Measurements from ENCODE around the gene ERVFRD-1. TPM values are rescaled to one million over a fixed set of nuclear protein-coding genes. Genes with fewer than 3 reads are reported as not detected.

The ERVFRD-1 gene
- total RNA-seq, 4 donors from 2014 or later: 0.11 to 0.83 (median 0.27) TPM

DNA sequence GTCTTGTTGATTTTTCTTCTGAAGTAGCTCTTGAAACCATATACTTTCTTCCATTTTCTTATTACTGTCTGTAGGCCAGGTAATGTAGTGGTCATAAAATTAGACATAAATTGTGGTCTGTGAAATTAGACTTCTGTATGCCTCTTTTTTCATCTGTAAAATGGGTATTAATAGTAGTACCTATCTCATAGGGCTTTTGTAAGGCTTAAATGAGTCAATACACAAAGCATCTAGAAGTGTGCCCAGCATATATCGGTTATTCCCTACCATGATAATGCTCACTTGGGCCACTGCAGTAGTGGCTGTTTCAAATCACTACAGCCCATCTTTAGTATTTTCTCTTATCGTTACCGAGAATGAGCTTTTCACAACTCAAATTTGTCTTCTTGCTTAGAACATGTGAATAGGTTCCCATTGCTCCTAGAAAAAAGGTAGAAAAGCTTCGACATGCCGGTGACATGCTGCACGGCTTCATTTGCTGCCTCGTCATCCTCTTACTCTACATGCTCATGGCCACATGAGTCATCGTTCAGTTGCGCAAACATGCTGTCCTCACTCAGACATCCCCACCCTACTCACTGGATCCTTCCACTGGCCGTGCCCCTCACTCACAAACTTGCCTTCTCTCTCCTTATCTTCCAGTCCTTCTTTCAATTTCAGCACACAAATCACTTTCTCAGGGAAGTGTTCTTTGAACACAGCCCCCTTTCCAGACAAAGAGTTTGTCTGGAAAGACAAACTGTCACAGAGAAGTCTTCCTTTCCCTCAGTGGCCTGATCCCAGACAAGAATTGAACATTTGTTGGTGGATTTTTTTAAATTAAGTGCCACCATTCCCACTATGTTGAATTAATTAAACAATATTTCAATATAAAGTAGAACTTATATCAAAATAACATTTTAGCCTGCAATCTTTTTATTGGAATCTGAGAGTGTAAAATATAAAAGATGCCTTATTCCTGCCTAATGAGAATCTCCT lies 32.2 kb upstream of the ERVFRD-1 start:
- H3K27ac ChIP-seq (replicated peaks in 1 of 4): no peak overlapping the region

DNA sequence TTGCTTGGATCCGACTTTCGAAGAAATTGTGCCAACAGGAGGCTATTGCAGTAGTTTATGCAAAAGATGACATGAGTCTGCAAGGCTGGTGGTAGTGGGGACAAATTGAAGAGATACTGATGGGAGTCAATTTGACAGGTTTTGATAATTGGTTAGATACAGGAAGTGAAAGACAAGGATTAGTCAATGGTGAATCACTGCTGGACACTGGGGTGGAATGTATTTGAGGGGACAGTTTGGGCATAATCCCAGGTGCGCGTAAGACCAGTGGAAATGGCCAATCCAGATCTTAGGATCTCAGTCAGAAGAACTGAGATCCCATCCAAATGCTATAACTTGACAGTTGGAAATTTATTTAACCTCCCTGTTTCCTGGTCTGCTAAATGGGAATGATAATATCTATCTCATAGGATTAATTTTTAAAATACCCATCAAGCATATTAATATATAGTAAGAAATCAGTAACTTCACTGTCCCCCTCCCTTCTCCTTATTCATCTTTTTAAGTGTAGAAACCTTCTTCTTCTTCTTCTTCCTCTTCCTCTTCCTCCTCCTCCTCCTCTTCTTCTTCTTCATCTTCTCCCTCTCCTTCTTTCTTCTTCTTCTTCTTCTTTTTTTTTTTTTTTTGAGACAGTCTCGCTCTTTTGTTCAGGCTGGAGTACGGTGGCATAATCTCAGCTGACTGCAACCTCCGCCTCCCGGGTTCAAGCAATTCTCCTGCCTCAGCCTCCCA lies 30.9 kb upstream of the ERVFRD-1 start:
- intact Hi-C loops (cut with DNase I): no loop called here

More for the DNA sequence above, 32.2 kb upstream of the ERVFRD-1 start:
- 80% methylated on average over 10 of the region's 10 CpGs for WGBS
- H3K9me3 ChIP-seq: no peaks in the 10 kb centered on the region
- no peak overlapping the region for H3K4me3 ChIP-seq
- peaks cover 0 to 5% (median 4%) of the 10 kb centered on the region in 4 donors for H3K4me1 ChIP-seq
- TF ChIP-seq EP300 (IDR thresholded peaks at IDR 0.05) (no peak), POLR2AphosphoS5 (IDR thresholded peaks at IDR 0.05) (no peak), POLR2A (IDR thresholded peaks at IDR 0.05; ENCODE audit: low read depth) (no peak)
- TF ChIP-seq, protein P1, sequence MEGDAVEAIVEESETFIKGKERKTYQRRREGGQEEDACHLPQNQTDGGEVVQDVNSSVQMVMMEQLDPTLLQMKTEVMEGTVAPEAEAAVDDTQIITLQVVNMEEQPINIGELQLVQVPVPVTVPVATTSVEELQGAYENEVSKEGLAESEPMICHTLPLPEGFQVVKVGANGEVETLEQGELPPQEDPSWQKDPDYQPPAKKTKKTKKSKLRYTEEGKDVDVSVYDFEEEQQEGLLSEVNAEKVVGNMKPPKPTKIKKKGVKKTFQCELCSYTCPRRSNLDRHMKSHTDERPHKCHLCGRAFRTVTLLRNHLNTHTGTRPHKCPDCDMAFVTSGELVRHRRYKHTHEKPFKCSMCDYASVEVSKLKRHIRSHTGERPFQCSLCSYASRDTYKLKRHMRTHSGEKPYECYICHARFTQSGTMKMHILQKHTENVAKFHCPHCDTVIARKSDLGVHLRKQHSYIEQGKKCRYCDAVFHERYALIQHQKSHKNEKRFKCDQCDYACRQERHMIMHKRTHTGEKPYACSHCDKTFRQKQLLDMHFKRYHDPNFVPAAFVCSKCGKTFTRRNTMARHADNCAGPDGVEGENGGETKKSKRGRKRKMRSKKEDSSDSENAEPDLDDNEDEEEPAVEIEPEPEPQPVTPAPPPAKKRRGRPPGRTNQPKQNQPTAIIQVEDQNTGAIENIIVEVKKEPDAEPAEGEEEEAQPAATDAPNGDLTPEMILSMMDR (IDR thresholded peaks at IDR 0.05): no peak
- no peaks in the 10 kb centered on the region for H3K27me3 ChIP-seq
- no peaks in the 10 kb centered on the region for H3K36me3 ChIP-seq
- intact Hi-C loops (cut with DNase I): loop anchor here (2.0 kb wide), 1 partner anchor 353 kb away; no protein-coding TSS in a partner anchor
- DNase-seq (ENCODE audit: extremely low spot score): no peak

GRCh38 chr6:11141295-11141694 lies 29.8 kb upstream of the ERVFRD-1 start:
- H3K9me3 ChIP-seq: no peaks in the 10 kb centered on the region
- DNase-seq (ENCODE audit: extremely low spot score): no peak
- TF ChIP-seq POLR2AphosphoS5 (IDR thresholded peaks at IDR 0.05): no peak
- no peak for TF ChIP-seq POLR2A (IDR thresholded peaks at IDR 0.05; ENCODE audit: low read depth)
- no peak for TF ChIP-seq EP300 (IDR thresholded peaks at IDR 0.05)
- H3K27ac ChIP-seq (replicated peaks in 1 of 4): no peak overlapping the region
- intact Hi-C loops (cut with DNase I): no loop called here
- no peaks in the 10 kb centered on the region for H3K36me3 ChIP-seq
- no peaks in the 10 kb centered on the region for H3K27me3 ChIP-seq
- H3K4me1 ChIP-seq: peaks cover 0 to 5% (median 4%) of the 10 kb centered on the region in 4 donors
- WGBS: 89% methylated on average over 3 of the region's 3 CpGs
- H3K4me3 ChIP-seq: no peak overlapping the region

More for the DNA sequence above, 30.9 kb upstream of the ERVFRD-1 start:
- Histone ChIP-seq H3K4me3 (no peak overlapping the region), H3K4me1 (peaks cover 0 to 5% (median 4%) of the 10 kb centered on the region in 4 donors), H3K27ac (replicated peaks in 1 of 4) (no peak overlapping the region), H3K9me3 (no peaks in the 10 kb centered on the region), H3K36me3 (no peaks in the 10 kb centered on the region), H3K27me3 (no peaks in the 10 kb centered on the region)
- 96% methylated on average over 8 of the region's 8 CpGs for WGBS
- no peak for DNase-seq (ENCODE audit: extremely low spot score)
- TF ChIP-seq, protein P1 (IDR thresholded peaks at IDR 0.05): no peak
- TF ChIP-seq POLR2AphosphoS5 (IDR thresholded peaks at IDR 0.05) (no peak), POLR2A (IDR thresholded peaks at IDR 0.05; ENCODE audit: low read depth) (no peak), EP300 (IDR thresholded peaks at IDR 0.05) (no peak)

DNA sequence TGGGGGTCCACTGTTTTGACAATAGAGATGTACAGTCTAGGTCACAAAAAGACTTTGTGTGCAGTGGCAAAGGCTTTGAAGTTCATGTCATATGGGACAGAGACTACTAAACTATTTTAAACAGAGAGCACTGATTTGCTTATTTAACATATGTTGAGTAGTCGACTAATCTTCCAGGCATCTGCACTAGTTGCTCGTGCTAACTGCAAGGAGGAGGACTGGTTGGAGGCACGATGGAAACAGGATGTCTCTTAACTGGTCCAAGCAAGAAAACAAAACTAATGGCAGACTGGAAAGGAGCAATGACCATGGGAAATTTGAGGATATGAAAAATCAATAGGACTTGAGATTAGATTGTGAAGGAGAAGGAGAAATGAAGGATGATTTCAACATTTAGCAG lies 28.5 kb upstream of the ERVFRD-1 start:
- Histone ChIP-seq H3K4me1 (peaks cover 0 to 5% (median 4%) of the 10 kb centered on the region in 4 donors), H3K4me3 (no peak overlapping the region), H3K27ac (replicated peaks in 1 of 4) (no peak overlapping the region), H3K27me3 (no peaks in the 10 kb centered on the region), H3K36me3 (peaks cover 4 to 11% (median 6%) of the 10 kb centered on the region in 4 donors), H3K9me3 (no peaks in the 10 kb centered on the region)
- DNase-seq (ENCODE audit: extremely low spot score): no peak
- TF ChIP-seq POLR2AphosphoS5 (IDR thresholded peaks at IDR 0.05) (no peak), EP300 (IDR thresholded peaks at IDR 0.05) (no peak), POLR2A (IDR thresholded peaks at IDR 0.05; ENCODE audit: low read depth) (no peak)
- TF ChIP-seq, protein P1 (IDR thresholded peaks at IDR 0.05): no peak
- intact Hi-C loops (cut with DNase I): no loop called here
- WGBS: 73% methylated on average over 3 of the region's 3 CpGs

All from esophagus muscularis mucosa (tissue), 4 donors.